Mucosa of descending colon (tissue), 3 donors: ENCODE measurements around the gene TOGARAM2. TPM values are rescaled to one million over a fixed set of nuclear protein-coding genes. Genes with fewer than 3 reads are reported as not detected.

ENCODE experiments used
- ATAC-seq: fragments of 200-7000 bp; cut with Tn5 transposase; one replicate; pipeline ENCODE4 v1.9.1; 2020; ENCODE audit warnings: mild to moderate bottlenecking, moderate library complexity
- DNase-seq, 3 donors: peaks; one replicate each; pipeline ENCODE4 v3.0.0-alpha.2; 2020
- H3K36me3 ChIP-seq: fragments of 200-600 bp; one replicate; pipeline ENCODE4 v1.8.0; 2021; ENCODE audit warnings: low read depth, mild to moderate bottlenecking
- H3K4me1 ChIP-seq: fragments of 200-600 bp; one replicate; pipeline ENCODE4 v1.8.0; 2021; ENCODE audit warnings: low read depth, mild to moderate bottlenecking
- H3K4me3 ChIP-seq: fragments of 200-600 bp; one replicate; pipeline ENCODE4 v1.8.0; 2021; ENCODE audit warnings: mild to moderate bottlenecking
- H3K9me3 ChIP-seq: fragments of 200-600 bp; one replicate; pipeline ENCODE4 v1.8.0; 2021; ENCODE audit warnings: mild to moderate bottlenecking
- CTCF ChIP-seq: fragments of 200-600 bp; IDR thresholded peaks from one replicate; pipeline ENCODE4 v1.8.0; 2022; ENCODE audit warnings: antibody characterized with exemption, mild to moderate bottlenecking
- intact Hi-C, 2 donors: fragments of 100-400 bp; cut with DNase I in 1 of 2; cut with micrococcal nuclease in 1 of 2; formaldehyde crosslinking; loops; one replicate each; pipeline versions ENCODE4 v1.11.0 to v1.11.1; 2022; cut with DNase I, micrococcal nuclease
- total RNA-seq, 3 donors: library from RNA; stranded (reverse); fragmentation: NEBNext Ultra II Directional in 2 of 3; extraction: Animal tissue kit (Norgen Biotek cat#: 25700) in 2 of 3; gene quantifications; one replicate each; pipeline versions ENCODE4 v1.2.1 to v1.2.4, GENCODE V29; 2021 to 2023
- donor health status: DM: no; HTN: no; CAD: no; lungs with moderate emphysema.
- donor health status: DM: no; HTN: no; CAD: no.
- donor health status: DM: no; HTN: yes; CAD: no.

The TOGARAM2 gene
- total RNA-seq, 3 donors from 2014 or later: 0.58 to 3.2 (median 0.81) TPM

DNA sequence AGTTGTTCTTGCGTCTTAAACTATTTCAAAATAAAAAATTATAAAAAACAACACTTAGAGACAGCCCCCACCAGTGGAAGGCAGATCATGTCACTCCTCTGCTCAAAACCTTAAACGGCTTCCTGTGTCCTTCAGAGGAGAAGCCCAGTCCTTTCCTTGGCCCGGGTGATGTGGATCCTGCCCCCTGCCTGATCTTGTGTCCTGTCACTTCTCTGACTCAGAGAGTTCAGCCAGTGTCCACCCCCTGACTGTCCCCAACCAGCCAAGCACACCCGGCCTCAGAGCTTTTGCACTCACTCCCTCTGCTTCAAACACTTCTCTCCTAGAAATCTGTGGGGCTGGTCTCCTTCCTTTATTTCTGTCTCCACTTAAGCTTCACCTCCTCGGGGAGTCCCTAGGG lies 35.4 kb downstream of the TOGARAM2 start:
- DNase-seq (no peak), ATAC-seq (no peak)
- Histone ChIP-seq H3K4me3 (no peak overlapping the region), H3K36me3 (no peaks in the 10 kb centered on the region), H3K9me3 (no peaks in the 10 kb centered on the region), H3K4me1 (peaks cover 4% of the 10 kb centered on the region)
- intact Hi-C loops: no loop called here
- no peak for TF ChIP-seq CTCF

- intact Hi-C loops: no loop called here
- H3K9me3 ChIP-seq: no peaks in the 10 kb centered on the region
- H3K4me3 ChIP-seq: no peak overlapping the region
- DNase-seq: no peak
- peaks cover 4% of the 10 kb centered on the region for H3K4me1 ChIP-seq
- no peaks in the 10 kb centered on the region for H3K36me3 ChIP-seq
- ATAC-seq: no peak
- no peak for TF ChIP-seq CTCF
Measured at GRCh38 chr2:29017716-29018435, 36.8 kb downstream of the TOGARAM2 start.

- H3K4me3 ChIP-seq: no peak overlapping the region
- no peak for DNase-seq
Measured at GRCh38 chr2:29021886-29022285, 40.8 kb downstream of the TOGARAM2 start.

GRCh38 chr2:29022679-29023078 lies 41.6 kb downstream of the TOGARAM2 start:
- TF ChIP-seq CTCF: no peak
- intact Hi-C loops: no loop called here
- DNase-seq (no peak), ATAC-seq (no peak)
- no peaks in the 10 kb centered on the region for H3K9me3 ChIP-seq
- H3K36me3 ChIP-seq: no peaks in the 10 kb centered on the region
- no peaks in the 10 kb centered on the region for H3K4me1 ChIP-seq
- H3K4me3 ChIP-seq: no peak overlapping the region

More at GRCh38 chr2:29021886-29022285, 40.8 kb downstream of the TOGARAM2 start:
- no peak for TF ChIP-seq CTCF
- ATAC-seq: no peak
- Histone ChIP-seq H3K36me3 (no peaks in the 10 kb centered on the region), H3K4me1 (no peaks in the 10 kb centered on the region), H3K9me3 (no peaks in the 10 kb centered on the region)
- intact Hi-C loops: no loop called here

DNA sequence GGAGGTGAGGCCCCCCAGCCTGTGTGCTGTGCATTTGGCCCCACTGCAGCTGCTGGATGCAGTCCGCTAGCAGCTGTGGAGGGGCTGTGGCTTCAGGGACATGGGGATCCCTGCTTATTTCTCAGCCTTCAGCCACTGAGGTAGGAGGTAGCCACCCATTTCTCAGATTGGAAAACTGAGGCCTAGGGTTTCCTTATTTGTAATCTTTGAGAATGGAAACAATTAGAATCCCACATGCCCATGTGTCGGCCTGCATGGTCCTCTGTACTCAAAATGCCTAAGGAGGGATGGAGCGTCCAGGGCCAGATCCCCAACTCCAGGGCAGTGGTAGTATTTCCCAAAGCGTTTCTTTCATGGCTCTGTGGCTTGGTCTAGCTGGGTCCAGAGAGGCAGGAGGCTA lies 42.1 kb downstream of the TOGARAM2 start:
- Histone ChIP-seq H3K36me3 (no peaks in the 10 kb centered on the region), H3K9me3 (no peaks in the 10 kb centered on the region), H3K4me1 (no peaks in the 10 kb centered on the region), H3K4me3 (no peak overlapping the region)
- DNase-seq (no peak), ATAC-seq (no peak)
- intact Hi-C loops: no loop called here
- TF ChIP-seq CTCF: no peak
